ENCODE measurements around the gene HORMAD1. TPM values are rescaled to one million over a fixed set of nuclear protein-coding genes. Genes with fewer than 3 reads are reported as not detected.

The HORMAD1 gene
- total RNA-seq, 3 donors from 2014 or later = 0.82 to 1.4 (median 1.3) TPM

GRCh38 chr1:150650193-150650592 is 70.5 kb downstream of the HORMAD1 start:
- Histone ChIP-seq H3K4me1 (ENCODE audit: low read depth) (peaks cover 8% of the 10 kb centered on the region), H3K9me3 (no peaks in the 10 kb centered on the region), H3K4me3 (no peak overlapping the region), H3K36me3 (ENCODE audit: low read depth) (peaks cover 9% of the 10 kb centered on the region)
- DNase-seq = peak in 2 of 3 donors; percentile 60 to 68
- intact Hi-C loops (cut with DNase I, micrococcal nuclease) = no loop called here
- TF ChIP-seq CTCF (IDR thresholded peaks at IDR 0.05) = no peak
- ATAC-seq = peak; percentile 98

GRCh38 chr1:150649441-150650075 is 71.1 kb downstream of the HORMAD1 start:
- no peaks in the 10 kb centered on the region for H3K9me3 ChIP-seq
- no peak for TF ChIP-seq CTCF (IDR thresholded peaks at IDR 0.05)
- ATAC-seq = no peak
- no peak overlapping the region for H3K4me3 ChIP-seq
- H3K4me1 ChIP-seq (ENCODE audit: low read depth) = peaks cover 8% of the 10 kb centered on the region
- intact Hi-C loops (cut with DNase I, micrococcal nuclease) = no loop called here
- peaks cover 9% of the 10 kb centered on the region for H3K36me3 ChIP-seq (ENCODE audit: low read depth)
- no peak for DNase-seq

Other genes with a start within 250 kb of the HORMAD1 start
- gene TARS2, start 233.5 kb downstream of the HORMAD1 start, total RNA-seq = 10 to 100 TPM; 15.9 to 20.2 (median 20.0) TPM
- 10 to 100 TPM in 1 of 3 donors, 1 to 10 TPM in 2; 3.4 to 11.0 (median 8.8) TPM for gene ECM1, start 212.8 kb downstream of the HORMAD1 start, total RNA-seq
- not detected for gene FALEC, start 205.1 kb downstream of the HORMAD1 start, total RNA-seq
- gene ADAMTSL4, start 171.5 kb downstream of the HORMAD1 start, total RNA-seq = 10 to 100 TPM in 2 of 3 donors, 1 to 10 TPM in 1; 3.4 to 37.1 (median 10.2) TPM
- gene MCL1, start 141.3 kb downstream of the HORMAD1 start, total RNA-seq = 100 to 1,000 TPM; 221 to 258 (median 236) TPM
- 100 to 1,000 TPM; 174 to 213 (median 194) TPM for gene ENSA, start 91.3 kb downstream of the HORMAD1 start, total RNA-seq
- gene GOLPH3L, start 23.7 kb downstream of the HORMAD1 start, total RNA-seq = 100 to 1,000 TPM in 1 of 3 donors, 10 to 100 TPM in 2; 62.8 to 105 (median 69.4) TPM
- gene CTSS, start 44.9 kb upstream of the HORMAD1 start, total RNA-seq = 100 to 1,000 TPM; 290 to 577 (median 544) TPM
- 10 to 100 TPM; 15.4 to 64.0 (median 30.3) TPM for gene CTSK, start 87.4 kb upstream of the HORMAD1 start, total RNA-seq
- 10 to 100 TPM; 42.1 to 54.6 (median 42.7) TPM for gene ARNT, start 155.7 kb upstream of the HORMAD1 start, total RNA-seq
- gene CTXND2, start 166.2 kb upstream of the HORMAD1 start, total RNA-seq = not detected
- 10 to 100 TPM; 35.4 to 49.4 (median 42.8) TPM for gene SETDB1, start 205.5 kb upstream of the HORMAD1 start, total RNA-seq

Measured in mucosa of descending colon (tissue), 3 donors.